ENCODE measurements around the gene PICALM.

Gene PICALM

DNA sequence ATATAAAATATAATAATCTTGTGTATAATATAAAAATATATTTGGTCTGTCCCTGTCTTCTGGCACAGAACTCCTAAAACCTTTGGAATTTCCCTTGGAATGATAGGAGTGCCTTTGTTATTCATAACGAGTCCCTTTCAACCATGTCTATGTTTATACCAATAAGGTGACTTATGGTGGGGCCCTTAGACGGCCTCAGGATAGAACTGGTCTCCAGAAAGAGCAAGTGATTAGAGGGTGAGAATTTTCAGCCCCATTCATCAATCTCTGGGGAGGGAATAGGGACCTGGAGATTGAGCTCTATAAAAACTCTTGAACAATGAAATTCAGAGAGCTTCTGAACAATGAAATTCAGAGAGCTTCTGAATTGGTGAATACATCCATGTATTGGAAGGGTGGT lies 18.4 kb upstream of the PICALM start:
- no peak for FAIRE-seq
- DNase-seq (ENCODE audit: insufficient read length, low spot score) = no peak

DNA sequence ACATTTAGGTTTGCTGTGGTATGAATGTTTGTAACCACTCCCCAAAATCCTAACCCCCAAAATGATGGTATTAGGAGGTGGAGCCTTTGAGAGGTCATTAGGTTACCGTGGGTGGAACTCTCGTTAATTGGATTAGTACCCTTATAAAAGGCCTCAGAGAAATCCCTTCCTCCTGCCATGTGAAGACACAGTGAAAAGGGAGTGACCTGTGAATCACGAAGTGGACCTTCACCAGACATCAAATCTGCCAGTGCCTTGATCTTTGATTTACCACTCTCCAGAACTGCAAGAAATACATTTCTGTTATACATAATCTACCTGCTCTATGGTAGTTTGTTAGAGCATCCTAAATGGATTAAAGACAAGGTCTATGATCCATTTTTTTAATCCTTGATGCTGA lies 12.6 kb upstream of the PICALM start:
- DNase-seq (ENCODE audit: insufficient read length, low spot score) = no peak
- no peak for FAIRE-seq

DNA sequence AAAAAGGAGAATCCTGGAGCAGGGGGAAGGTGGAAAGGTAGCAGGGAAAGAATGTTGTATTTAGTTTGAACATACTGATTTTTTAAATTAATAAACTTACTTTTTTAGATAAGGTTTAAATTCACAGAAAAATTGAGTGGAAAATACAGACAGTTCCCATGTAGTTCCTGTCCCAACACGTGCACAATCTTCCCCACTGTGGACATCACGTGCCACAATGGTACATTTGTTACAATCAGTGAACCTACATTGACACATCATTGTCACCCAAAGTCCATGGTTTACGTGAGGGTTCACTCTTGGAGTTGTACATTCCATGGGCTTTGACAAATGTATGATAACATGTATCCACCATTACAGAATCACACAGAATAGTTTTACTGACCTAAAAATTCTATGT lies 10.5 kb upstream of the PICALM start:
- DNase-seq (ENCODE audit: insufficient read length, low spot score) = no peak
- no peak for FAIRE-seq

DNA sequence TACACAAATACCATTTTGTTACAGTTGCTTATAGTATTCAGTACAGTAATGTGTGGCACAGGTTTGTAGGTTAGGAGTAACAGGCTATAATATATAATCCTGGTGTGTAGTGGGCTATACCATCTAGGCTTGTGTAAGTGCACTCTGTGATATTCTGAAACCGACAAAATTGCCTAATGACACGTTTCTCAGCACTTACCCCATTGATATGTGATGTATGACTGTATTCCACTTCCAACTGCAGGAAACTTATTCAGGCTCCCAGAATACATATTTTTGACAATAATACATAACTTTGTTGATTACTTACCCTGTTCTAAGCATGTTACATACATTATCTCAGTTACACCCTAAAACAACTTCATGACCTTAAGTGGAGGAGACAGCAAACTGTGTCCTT lies 5.1 kb upstream of the PICALM start:
- no peak for DNase-seq (ENCODE audit: insufficient read length, low spot score)
- no peak for FAIRE-seq

DNA sequence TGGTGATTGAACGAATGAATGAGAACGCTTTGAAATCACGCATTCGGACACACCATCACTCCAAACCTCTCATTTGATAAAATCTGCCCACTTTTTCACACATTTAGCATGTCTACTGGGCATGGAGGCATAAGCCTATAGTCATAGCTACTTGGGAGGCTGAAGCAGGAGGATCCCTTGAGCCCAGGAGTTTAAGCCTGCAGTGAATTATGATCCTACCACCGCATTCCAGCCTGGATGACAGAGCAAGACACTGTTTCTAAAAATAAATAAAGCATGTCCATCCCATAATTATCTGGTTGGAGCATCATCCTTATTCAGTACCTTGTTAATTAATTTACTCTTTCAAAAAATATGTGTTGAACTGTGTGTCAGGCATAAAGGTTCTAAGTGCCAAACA lies 3.3 kb upstream of the PICALM start:
- DNase-seq (ENCODE audit: insufficient read length, low spot score) (no peak), FAIRE-seq (no peak)

DNA sequence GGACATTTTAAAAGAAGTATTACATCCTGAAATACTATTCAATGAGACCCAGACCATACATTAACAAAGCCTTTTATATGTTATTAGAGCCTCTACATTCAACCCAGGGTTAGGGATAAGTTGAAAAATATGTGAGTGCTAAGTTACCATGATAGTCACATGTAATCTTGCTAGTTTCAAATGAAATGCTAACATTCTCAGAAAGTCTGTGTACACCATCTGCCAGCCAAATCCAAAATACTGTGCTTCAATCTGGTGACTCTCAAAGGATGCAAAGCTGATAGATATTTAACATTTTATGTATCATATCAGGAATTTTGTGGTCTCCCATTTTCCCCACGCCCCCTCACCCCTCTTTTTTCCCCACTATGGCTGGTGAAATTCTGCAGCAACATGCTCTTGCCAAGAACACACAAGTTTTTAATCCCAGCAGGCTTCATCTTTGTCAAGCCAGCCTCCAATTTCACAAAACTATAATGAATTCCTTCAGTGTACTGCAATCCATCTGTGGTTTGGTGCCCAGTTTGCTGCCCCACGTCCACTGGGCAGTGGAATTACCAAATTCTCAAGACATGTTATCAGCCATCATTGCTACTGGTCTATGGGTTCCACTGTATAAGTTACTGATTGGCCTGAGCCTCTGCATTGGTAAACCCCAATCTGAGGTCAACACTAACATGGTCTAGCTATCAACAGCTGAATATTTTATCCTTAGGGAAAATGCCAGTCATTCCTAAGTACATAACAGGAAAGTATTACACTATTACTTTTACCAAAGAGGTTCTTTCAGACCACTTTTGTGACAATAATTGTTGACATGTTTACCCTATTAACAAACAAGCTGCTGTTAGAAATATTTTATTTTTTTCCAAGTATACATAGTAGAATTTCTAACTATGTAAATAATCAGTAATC lies 1.5 kb upstream of the PICALM start:
- peak; percentile 18 for FAIRE-seq

DNA sequence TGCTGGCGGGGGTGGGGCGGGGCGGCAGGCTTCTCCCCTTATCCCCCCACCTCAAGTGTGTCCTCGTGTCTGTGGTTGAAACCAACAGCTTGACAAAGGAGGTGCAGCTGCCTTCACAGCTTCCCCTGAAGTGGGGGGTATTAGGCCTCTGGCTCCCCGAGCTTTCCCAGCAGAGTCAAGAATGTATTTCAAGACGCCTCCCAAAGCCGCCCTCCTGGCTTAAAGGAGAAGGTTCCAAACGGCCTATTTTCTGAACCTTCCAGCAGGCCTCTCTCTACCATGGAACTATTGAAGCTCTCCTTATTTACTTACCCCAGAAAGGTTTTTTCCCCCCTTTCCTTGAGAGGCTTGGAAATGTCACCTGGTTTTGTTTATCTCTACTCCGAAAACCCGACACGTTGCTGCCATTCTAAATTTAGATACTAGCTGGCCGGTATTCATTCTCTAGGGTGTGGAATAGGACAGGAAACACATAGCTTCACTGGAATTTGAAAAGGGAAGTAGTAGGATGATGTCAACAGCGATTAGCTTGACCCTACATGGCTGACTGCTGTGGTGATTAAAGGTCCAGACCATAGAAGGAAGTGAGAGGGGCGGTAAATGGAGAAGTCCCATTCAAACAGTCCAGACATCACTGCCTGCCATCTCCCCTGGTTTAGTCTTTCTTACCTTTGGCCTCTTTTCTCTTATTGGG lies 671 bp upstream of the PICALM start:
- peak; percentile 95 for FAIRE-seq
- DNase-seq (ENCODE audit: insufficient read length, low spot score) = peak; percentile 16

More for the DNA sequence above, 1.5 kb upstream of the PICALM start:
- no peak for DNase-seq (ENCODE audit: insufficient read length, low spot score)

DNA sequence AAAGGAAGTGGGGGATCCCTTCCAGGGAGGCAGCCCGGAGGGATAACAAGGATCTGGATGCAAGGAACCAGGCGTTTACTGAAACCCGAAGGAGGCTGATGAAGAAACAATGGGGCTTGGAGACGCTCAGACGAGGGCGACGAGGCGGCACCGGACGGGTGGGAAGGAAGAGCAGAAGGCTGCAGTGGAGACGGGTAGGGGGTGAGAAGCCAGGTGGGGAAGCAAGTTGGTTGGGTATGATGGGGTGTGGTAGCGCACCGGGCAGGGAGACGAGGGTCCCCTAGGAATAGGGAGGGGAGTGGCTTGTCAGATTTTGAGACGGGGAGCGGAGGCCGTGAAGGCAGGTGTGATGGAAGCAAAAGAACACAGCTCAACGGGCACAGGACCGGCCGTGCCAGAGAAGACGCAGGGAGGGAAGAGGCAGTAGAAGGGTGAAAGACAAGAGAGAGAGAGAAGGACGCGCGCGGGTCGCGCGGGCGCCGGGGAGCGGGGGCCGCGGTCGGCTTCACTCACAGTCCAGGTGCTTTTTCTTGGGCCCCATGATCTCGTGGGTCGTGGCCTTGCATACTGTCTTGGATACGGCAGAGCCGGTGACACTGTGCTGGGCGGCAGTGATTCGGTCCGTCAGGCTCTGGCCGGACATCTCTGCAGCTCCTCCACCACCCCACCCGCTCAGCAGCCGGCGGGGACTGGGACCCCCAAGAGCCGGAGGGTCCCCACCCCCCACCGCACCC lies 579 bp downstream of the PICALM start:
- FAIRE-seq (peak; percentile 59), DNase-seq (ENCODE audit: insufficient read length, low spot score) (no peak)

DNA sequence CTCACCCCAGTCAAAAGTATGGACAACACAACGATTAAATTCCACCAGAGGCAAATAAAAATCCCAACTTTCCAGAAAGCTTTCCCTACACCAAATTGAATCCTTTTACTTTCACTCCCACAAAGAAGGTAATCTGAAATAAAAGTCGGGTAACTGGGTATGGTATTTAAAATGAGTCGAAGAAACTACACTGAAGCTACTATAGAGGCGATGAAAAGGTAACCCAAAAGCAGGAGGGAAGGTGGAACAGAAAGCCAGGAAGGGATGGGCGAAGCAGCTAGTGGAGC lies 1.1 kb downstream of the PICALM start:
- FAIRE-seq (peak; percentile 58), DNase-seq (ENCODE audit: insufficient read length, low spot score) (no peak)

DNA sequence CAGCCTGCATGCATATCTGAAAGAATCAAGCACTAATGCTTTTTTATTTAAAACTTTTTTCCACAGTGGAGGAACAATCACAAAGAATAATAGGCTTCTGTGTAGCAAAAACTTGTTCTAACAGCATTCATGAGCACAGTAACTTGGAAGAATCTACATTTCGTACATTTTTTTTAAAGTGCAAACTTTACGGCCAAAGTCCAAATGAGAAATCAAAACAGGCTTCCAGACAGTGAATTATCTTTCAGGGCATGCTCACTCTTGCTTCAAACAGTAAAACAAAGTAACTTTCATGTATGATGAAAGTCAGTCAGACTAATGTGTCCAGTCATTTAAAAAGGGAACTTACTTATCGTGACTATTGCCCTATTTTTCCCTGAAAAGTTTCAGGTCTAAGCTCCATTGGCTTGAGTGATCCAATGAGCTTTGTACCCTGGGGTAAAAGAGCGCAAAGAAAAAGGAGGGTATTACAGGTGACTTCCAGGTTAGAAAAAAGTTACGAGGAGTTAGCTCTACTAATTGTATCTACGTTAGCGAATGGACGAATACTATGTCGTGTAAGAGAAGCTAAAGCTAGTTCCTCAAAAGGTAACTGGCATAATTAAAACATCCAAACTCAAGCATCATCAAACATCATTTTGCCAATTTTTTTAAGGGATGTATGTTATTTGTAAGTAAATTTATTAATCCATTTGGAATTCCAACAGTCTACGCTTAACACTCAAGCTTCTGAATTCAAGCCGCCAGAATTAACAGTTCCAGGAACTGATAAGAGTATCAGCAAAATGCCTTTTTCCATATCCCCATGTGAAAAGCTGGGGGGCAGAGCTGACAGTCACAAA lies 1.7 kb downstream of the PICALM start:
- no peak for DNase-seq (ENCODE audit: insufficient read length, low spot score)
- peak; percentile 35 for FAIRE-seq

DNA sequence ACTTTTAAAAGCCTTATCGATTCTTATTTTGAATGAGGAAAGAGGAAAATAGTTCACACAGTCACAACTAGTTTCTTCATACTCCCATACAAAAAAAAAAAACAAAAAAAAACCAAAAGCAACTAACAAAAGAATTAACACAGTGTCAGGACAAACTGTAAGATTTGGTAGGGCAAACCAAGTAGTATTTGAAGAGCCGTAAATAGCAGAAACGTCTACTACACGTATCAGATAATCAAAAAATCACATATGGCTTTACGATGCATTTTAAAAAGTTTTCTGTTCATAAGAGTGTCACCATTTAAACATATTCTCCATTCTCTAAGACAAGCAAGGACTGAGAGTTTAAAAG lies 2.3 kb downstream of the PICALM start:
- DNase-seq (ENCODE audit: insufficient read length, low spot score) = no peak
- FAIRE-seq = peak; percentile 49

DNA sequence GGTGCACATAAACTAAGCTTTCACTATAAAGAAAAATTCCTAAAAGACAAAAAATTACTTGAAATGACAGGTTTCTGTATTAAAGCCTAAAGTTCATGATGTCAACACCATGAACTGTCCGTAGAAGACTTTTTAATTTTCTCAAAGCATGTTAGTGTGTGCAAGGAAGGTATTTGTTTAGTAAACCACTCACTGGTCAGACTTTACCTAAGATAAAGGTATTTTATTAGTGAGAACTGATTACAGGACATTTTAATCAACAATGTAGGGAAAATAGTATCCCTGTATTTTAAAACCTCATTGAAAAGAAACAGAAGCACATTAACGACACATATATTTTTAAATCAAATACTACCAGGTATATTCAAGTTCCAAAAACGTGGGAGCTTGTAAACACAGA lies 2.9 kb downstream of the PICALM start:
- FAIRE-seq (peak; percentile 45), DNase-seq (ENCODE audit: insufficient read length, low spot score) (no peak)

DNA sequence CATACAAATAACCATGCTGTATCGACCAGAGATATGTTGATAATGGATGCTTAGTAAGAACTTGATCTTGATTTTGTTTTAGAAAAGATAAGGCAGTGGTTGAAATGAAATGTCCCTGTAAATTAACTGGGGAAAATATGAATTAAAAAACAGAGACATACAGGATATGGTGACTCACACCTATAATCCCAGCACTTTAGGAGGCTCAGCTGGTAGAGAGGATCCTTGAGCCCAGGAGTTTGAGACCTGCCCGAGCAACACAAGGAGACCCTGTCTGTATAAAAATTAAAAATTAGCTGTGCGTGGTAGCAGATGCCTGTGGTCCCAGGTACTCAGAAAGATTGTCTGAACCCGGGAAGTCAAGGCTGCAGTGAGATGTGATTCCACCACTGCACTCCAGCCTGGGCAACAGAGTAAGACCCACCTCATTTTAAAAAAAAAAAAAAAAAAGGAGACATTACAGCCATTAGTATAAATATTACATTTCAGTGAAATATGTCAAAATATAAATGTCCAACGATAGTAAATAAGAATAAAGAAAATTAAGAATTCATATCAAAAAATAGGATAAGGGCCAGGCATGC lies 4.6 kb downstream of the PICALM start:
- FAIRE-seq = no peak
- no peak for DNase-seq (ENCODE audit: insufficient read length, low spot score)

DNA sequence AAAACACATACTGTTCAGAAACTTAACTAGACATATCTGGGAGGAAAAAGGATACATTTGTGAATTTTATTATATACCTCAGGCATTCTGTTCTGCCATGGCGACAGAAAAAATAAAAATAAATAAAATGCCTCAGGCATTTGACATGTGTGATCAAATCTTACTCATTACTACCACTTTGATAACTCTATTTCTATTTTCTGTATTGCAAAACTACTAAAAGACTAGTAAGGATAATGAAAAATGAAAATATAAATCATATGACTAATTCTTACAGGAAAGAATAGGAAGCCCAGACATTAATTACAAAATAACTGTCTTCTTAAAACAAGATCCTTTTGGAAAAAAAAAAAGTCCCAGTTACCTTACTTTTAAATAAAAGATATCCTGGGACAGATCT lies 5.3 kb downstream of the PICALM start:
- DNase-seq (ENCODE audit: insufficient read length, low spot score) = no peak
- FAIRE-seq = no peak

DNA sequence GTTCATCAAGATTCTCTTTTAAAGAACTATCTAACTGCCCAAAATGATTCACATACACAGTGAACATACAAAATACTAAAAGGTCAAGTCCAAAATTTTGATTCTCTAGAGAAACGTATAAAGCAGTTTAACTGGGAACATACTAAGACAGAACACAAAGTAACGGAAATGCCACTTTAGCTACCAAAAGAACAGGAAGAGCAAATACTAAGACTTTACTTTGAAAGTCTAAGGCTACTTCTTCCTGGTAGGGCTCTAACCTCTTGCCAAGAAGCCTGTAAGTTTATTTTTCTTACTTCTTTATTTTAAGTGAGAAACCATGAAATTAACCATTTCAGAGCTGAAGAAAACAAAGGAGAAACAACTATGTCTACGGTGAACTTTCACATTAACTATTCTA lies 6.2 kb downstream of the PICALM start:
- FAIRE-seq (peak; percentile 26), DNase-seq (ENCODE audit: insufficient read length, low spot score) (no peak)

DNA sequence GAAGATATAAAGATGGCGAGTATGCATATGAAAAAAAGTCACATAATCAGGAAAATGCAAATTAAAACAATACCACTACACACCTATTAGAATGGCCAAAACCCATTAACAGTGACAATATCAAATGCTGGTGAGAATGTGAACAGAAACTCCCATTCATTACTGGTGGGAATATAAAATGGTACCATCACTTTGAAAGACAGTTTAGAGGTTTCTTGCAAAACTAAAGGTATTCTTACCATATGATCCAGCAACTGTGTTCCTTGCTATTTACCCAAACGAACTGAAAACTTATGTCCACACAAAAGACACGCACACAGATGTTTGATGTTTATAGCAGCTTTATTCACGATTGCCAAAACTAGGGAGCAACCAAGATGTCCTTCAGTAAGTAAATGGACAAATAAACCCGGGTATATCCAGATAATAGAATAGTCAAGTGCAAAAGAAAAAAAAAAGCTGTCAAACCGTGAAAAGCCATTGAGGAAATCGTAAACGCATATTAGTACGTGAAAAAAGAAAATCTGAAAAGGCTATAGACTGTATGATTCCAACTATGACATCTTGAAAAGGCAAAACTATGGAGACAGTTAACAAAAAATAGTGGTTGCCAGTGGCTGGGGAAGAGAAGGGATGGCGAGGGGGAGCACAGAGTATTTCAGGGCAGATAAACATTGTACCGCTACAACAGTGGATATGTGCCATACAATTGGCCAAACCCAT lies 7.2 kb downstream of the PICALM start:
- DNase-seq (ENCODE audit: insufficient read length, low spot score) (no peak), FAIRE-seq (no peak)

DNA sequence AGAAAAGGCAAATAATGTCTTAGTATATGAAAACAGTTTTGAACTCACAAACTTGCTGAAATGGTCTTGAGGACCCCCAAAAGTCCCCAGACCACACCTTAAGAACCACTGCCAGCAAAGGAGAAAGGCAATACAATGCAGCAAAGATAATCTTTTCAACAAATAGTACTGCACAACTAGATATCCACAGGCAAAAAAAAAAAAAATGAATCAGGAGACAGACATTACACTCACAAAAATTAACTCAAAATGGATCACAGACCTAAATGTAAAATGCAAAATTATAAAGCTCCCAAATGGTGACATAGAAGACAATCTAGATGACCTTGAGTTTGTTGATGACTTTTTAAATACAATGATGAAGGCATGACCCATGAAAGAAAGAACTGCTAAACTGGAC lies 8.3 kb downstream of the PICALM start:
- DNase-seq (ENCODE audit: insufficient read length, low spot score) (no peak), FAIRE-seq (no peak)

DNA sequence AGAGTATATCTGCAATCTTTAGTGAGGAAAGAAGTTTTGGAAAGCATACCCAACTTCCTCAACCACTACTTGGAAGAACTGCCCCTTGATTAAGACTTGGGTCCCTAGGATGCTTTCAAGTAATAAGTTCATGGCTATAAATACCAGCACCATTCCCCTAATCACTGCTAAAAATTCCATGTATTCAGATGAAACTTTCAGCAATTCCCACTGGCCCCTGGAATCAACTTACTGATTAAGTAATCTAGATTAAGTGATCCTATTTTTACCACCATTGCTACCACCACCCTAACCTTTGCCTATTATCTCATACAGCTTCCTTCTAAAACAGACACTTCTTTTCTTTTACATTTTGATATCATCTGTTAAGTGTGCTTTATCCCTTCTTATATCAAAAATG lies 10.5 kb downstream of the PICALM start:
- DNase-seq (ENCODE audit: insufficient read length, low spot score) (no peak), FAIRE-seq (no peak)

DNA sequence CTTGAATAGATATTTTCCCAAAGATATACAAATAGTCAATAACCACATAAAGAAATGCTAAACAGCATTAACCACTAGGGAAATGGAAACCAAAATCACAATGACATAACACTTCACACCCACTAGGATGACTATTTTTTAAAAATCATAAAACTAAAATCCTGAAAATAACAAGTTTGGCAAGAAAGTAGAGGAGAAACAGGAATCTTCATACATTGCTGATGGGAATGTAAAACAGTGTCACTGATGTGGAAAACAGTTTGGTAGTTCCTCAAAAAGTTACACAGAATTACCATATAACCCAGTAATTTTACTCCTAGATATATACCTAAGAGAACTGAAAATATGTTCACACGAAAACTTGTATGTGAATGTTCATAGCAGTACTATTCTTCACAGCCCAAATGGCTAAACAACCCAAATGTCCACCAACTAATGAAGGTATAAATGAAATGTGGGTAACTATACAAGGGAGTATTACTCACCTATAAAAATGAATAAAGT lies 12.5 kb downstream of the PICALM start:
- no peak for DNase-seq (ENCODE audit: insufficient read length, low spot score)
- FAIRE-seq = peak; percentile 44

All from GM19239 (cell line).